Keratinocyte (primary cell): ENCODE measurements around the gene TNRC18. TPM values are rescaled to one million over a fixed set of nuclear protein-coding genes. Genes with fewer than 3 reads are reported as not detected.
"Not testable (repeated sequence)": the region's sequence is repeated elsewhere in the genome, so short reads cannot be mapped to it uniquely, and the experiment has no call there.

ENCODE experiments used
- DNase-seq: peaks from one replicate; pipeline ENCODE4 v3.0.0-alpha.2; 2011; ENCODE audit warnings: low read depth, missing footprints, low spot score
- FAIRE-seq: peaks from 2 replicates; lab custom pipeline; 2011; peaks lifted over from hg19 to GRCh38; lab: Jason Lieb, UNC
- H2AFZ ChIP-seq: 2 replicates; pipeline ENCODE4 v1.6.0; 2012; ENCODE audit warnings: low read length, control low read depth, inconsistent platforms; ENCODE audit not compliant: control insufficient read depth
- H3K27ac ChIP-seq: 2 replicates; pipeline ENCODE4 v1.5.1; 2011; ENCODE audit warnings: low read length; ENCODE audit not compliant: control insufficient read depth, insufficient read depth
- H3K27me3 ChIP-seq: 3 replicates; pipeline ENCODE4 v1.6.0; 2011; ENCODE audit warnings: low read length; ENCODE audit not compliant: control insufficient read depth, insufficient read depth; ENCODE audit errors: extremely low read depth
- H3K36me3 ChIP-seq, 2 experiments: 2 replicates in 1 of 2; 3 replicates in 1 of 2; pipeline ENCODE4 v1.5.1; 2011; ENCODE audit warnings: low read length in 2 of 2, mild to moderate bottlenecking in 1 of 2; ENCODE audit not compliant: control insufficient read depth in 2 of 2, insufficient read depth in 2 of 2; ENCODE audit errors: extremely low read depth in 1 of 2
- H3K4me1 ChIP-seq: 3 replicates; pipeline ENCODE4 v1.5.1; 2011; ENCODE audit warnings: low read length; ENCODE audit not compliant: control insufficient read depth, insufficient read depth; ENCODE audit errors: extremely low read depth
- H3K4me2 ChIP-seq: 3 replicates; pipeline ENCODE4 v1.6.0; 2011; ENCODE audit warnings: low read depth, low read length; ENCODE audit not compliant: control insufficient read depth, insufficient read depth; ENCODE audit errors: extremely low read depth
- H3K4me3 ChIP-seq, 3 experiments: fragments of 200-600 bp in 1 of 3; sonication (generic) in 1 of 3; 2 replicates in 2 of 3; 3 replicates in 1 of 3; pipeline ENCODE4 v1.5.1; 2011 to 2016; ENCODE audit warnings: low read length in 3 of 3, mild to moderate bottlenecking in 3 of 3, control low read depth in 2 of 3, inconsistent platforms in 1 of 3, low read depth in 1 of 3, mixed read lengths in 1 of 3, mixed run types in 1 of 3, moderate library complexity in 1 of 3; ENCODE audit not compliant: control insufficient read depth in 2 of 3, insufficient read depth in 2 of 3; ENCODE audit errors: extremely low read depth in 1 of 3
- H3K79me2 ChIP-seq: 2 replicates; pipeline ENCODE4 v1.6.0; 2012; ENCODE audit warnings: low read length; ENCODE audit not compliant: control insufficient read depth, insufficient read depth
- H3K9ac ChIP-seq: 3 replicates; pipeline ENCODE4 v1.6.0; 2011; ENCODE audit warnings: low read length; ENCODE audit not compliant: control insufficient read depth, insufficient read depth; ENCODE audit errors: extremely low read depth
- H3K9me1 ChIP-seq: 3 replicates; pipeline ENCODE4 v1.6.0; 2011; ENCODE audit warnings: low read length; ENCODE audit not compliant: control insufficient read depth, insufficient read depth; ENCODE audit errors: extremely low read depth
- H3K9me3 ChIP-seq: 2 replicates; pipeline ENCODE4 v1.5.1; 2012; ENCODE audit warnings: low read depth, low read length; ENCODE audit not compliant: control insufficient read depth
- H4K20me1 ChIP-seq: 3 replicates; pipeline ENCODE4 v1.6.0; 2011; ENCODE audit warnings: low read length; ENCODE audit not compliant: control insufficient read depth, insufficient read depth; ENCODE audit errors: extremely low read depth
- EZH2 ChIP-seq: IDR thresholded peaks from one replicate; pipeline ENCODE4 v1.6.1; 2012; ENCODE audit warnings: inconsistent platforms, mild to moderate bottlenecking, low read length, moderate library complexity
- dilution Hi-C: fragments of 300-500 bp; cut with MboI; formaldehyde crosslinking; loops from one replicate; pipeline ENCODE4 v1.7.0; 2020; ENCODE audit warnings: low sequenced_read_pairs; ENCODE audit not compliant: extremely low pct_ligation_motif_present
- polyA plus RNA-seq, 5 experiments: library from polyadenylated mRNA; depleted of rRNA in 3 of 5; stranded (reverse) in 3 of 5; stranded (forward) in 1 of 5; unstranded in 1 of 5; fragments of >200 nt; gene quantifications; 1 replicate in 1 of 5; 2 replicates in 3 of 5; 3 replicates in 1 of 5; pipeline versions ENCODE4 v1.2.1 to v1.2.3, GENCODE V29; 2011 to 2012; ENCODE audit warnings: missing spikeins in 2 of 5, low read depth in 1 of 5, low replicate concordance in 1 of 5
- TF ChIP-seq, protein P1 (sequence below), 3 experiments: IDR thresholded peaks in 1 of 3; conservative IDR thresholded peaks in 1 of 3; optimal IDR thresholded peaks in 1 of 3; 2 replicates in 2 of 3; 3 replicates in 1 of 3; pipeline versions ENCODE3 to v1.5.1; 2011; ENCODE audit warnings: low read length in 3 of 3, mild to moderate bottlenecking in 3 of 3, moderate library complexity in 2 of 3, control low read depth in 1 of 3, inconsistent platforms in 1 of 3; ENCODE audit not compliant: insufficient read depth in 2 of 3; ENCODE audit errors: extremely low read depth in 1 of 3

Gene TNRC18
- polyA plus RNA-seq, 1 donor (not counting 4 experiments of a cell fraction or from before 2014, with no cell fraction given): 13.2 TPM

DNA sequence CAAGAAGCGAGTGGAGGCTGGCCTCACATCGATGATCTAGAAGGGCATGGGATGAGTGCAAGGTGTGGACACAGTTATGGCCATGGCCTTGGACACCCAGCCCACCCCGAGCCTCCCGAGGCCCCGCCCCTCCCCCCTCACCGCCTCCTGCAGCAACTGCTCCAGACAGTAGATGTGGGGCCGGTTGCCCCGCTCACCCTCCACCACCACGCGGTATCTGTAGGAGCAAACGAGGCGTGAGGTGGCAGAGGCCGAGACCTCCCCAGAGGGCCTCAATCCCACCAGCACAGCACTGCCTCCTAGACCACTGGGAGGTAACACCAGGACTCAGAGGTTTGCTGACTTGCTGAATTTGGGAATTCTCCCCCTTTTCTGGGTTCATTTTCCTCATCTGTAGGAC is 103.2 kb downstream of the TNRC18 start:
- no peak overlapping the region for H3K27ac ChIP-seq
- TF ChIP-seq, protein P1, sequence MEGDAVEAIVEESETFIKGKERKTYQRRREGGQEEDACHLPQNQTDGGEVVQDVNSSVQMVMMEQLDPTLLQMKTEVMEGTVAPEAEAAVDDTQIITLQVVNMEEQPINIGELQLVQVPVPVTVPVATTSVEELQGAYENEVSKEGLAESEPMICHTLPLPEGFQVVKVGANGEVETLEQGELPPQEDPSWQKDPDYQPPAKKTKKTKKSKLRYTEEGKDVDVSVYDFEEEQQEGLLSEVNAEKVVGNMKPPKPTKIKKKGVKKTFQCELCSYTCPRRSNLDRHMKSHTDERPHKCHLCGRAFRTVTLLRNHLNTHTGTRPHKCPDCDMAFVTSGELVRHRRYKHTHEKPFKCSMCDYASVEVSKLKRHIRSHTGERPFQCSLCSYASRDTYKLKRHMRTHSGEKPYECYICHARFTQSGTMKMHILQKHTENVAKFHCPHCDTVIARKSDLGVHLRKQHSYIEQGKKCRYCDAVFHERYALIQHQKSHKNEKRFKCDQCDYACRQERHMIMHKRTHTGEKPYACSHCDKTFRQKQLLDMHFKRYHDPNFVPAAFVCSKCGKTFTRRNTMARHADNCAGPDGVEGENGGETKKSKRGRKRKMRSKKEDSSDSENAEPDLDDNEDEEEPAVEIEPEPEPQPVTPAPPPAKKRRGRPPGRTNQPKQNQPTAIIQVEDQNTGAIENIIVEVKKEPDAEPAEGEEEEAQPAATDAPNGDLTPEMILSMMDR (optimal IDR thresholded peaks at IDR 0.05 in 1 of 3, IDR thresholded peaks at IDR 0.05 in 1 of 3, conservative IDR thresholded peaks at IDR 0.05 in 1 of 3; ENCODE audit: extremely low read depth in 1 of 3, insufficient read depth in 2 of 3, low read length in 3 of 3): no peak
- no peak for TF ChIP-seq EZH2
- H2AFZ ChIP-seq: no peak overlapping the region
- H3K79me2 ChIP-seq: no peaks in the 10 kb centered on the region
- H4K20me1 ChIP-seq: no peaks in the 10 kb centered on the region
- no peaks in the 10 kb centered on the region for H3K27me3 ChIP-seq
- FAIRE-seq (no peak), DNase-seq (no peak)
- no peaks in the 10 kb centered on the region for H3K4me1 ChIP-seq
- H3K36me3 ChIP-seq: peaks cover 13 to 24% of the 10 kb centered on the region in 2 experiments
- H3K9me1 ChIP-seq: no peaks in the 10 kb centered on the region
- dilution Hi-C loops: no loop called here
- H3K4me3 ChIP-seq: no peak overlapping the region
- H3K4me2 ChIP-seq: no peak overlapping the region
- H3K9me3 ChIP-seq: no peaks in the 10 kb centered on the region
- H3K9ac ChIP-seq: no peak overlapping the region

DNA sequence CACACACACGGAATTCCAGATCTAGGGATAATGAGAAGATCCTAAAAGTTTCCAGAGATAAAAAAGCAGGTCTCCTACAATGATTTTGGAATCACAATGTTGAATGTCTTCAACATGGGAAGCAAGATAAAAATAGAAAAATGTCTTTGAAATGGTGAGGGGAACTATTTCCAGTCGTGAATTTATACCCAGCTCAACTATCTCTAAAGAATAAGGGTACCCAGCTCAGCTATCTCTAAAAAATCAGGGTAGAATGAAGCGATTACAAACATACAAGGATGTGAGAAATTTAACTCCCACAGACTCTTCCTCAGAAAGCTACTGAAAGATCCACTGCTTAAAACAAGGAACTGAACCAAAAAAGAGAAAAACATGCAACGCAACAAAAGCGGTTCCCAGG is 105.0 kb downstream of the TNRC18 start:
- H2AFZ ChIP-seq, DNase-seq, H3K9me3 ChIP-seq, H3K4me1 ChIP-seq, H3K27ac ChIP-seq, dilution Hi-C loops, H3K27me3 ChIP-seq, H3K9me1 ChIP-seq, H3K4me2 ChIP-seq, H3K79me2 ChIP-seq, H3K9ac ChIP-seq, H3K4me3 ChIP-seq, H4K20me1 ChIP-seq, FAIRE-seq: not testable (repeated sequence)
- peaks cover 4 to 24% of the 10 kb centered on the region in 2 experiments for H3K36me3 ChIP-seq

DNA sequence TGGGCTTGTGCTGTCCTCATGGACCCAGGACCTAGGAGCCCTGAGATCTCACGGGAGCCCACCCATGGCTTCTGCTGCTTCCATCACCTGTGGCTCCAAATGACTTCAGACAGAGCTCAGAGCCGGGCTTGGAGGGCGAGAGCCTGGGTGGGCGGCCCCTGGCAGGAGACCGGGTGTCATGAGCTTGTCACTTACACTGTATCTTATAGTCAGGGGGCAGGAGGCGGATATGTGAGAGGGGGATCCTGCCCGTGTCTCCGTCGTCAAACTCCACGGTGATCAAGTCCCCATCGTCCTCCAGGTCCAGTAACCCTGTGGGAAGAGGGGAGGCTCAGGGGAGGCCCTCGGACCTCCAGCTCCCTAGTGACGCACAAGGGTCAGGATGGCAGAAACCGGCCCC is 107.9 kb downstream of the TNRC18 start:
- no peak overlapping the region for H3K9ac ChIP-seq
- no peak overlapping the region for H3K4me3 ChIP-seq
- no peak overlapping the region for H3K4me2 ChIP-seq
- DNase-seq (no peak), FAIRE-seq (no peak)
- H3K27me3 ChIP-seq: no peaks in the 10 kb centered on the region
- dilution Hi-C loops: no loop called here
- H4K20me1 ChIP-seq: no peaks in the 10 kb centered on the region
- H3K4me1 ChIP-seq: no peaks in the 10 kb centered on the region
- no peaks in the 10 kb centered on the region for H3K79me2 ChIP-seq
- no peak overlapping the region for H2AFZ ChIP-seq
- no peaks in the 10 kb centered on the region for H3K9me3 ChIP-seq
- H3K36me3 ChIP-seq: peaks cover 11 to 21% of the 10 kb centered on the region in 2 experiments
- no peak for TF ChIP-seq EZH2
- TF ChIP-seq, protein P1 (optimal IDR thresholded peaks at IDR 0.05 in 1 of 3, IDR thresholded peaks at IDR 0.05 in 1 of 3, conservative IDR thresholded peaks at IDR 0.05 in 1 of 3; ENCODE audit: extremely low read depth in 1 of 3, insufficient read depth in 2 of 3, low read length in 3 of 3): no peak
- no peak overlapping the region for H3K27ac ChIP-seq
- H3K9me1 ChIP-seq: no peaks in the 10 kb centered on the region
